Prostate gland (tissue), 2 donors: Measurements from ENCODE around the gene ATF7IP. TPM values are rescaled to one million over a fixed set of nuclear protein-coding genes. Genes with fewer than 3 reads are reported as not detected.

Experiments
- DNase-seq: peaks from one replicate; pipeline ENCODE4 v3.0.0-alpha.2; 2019; ENCODE audit warnings: low spot score
- H3K27ac ChIP-seq, 2 donors: fragments of 200-600 bp; sonication (generic); 2 replicates each; pipeline ENCODE4 v1.5.1; 2017 to 2019
- H3K27me3 ChIP-seq: fragments of 200-600 bp; sonication (generic); replicated peaks from 2 replicates; pipeline ENCODE4 v1.5.1; 2019; ENCODE audit not compliant: insufficient read depth
- H3K36me3 ChIP-seq, 2 donors: fragments of 200-600 bp; sonication (generic); 1 replicate in 1 of 2; 2 replicates in 1 of 2; pipeline versions ENCODE4 v1.5.1 to v1.8.1; 2017 to 2019
- H3K4me1 ChIP-seq: fragments of 200-600 bp; sonication (generic); replicated peaks from 2 replicates; pipeline ENCODE4 v1.5.1; 2019
- H3K4me3 ChIP-seq, 2 donors: fragments of 200-600 bp; sonication (generic); 2 replicates each; pipeline ENCODE4 v1.5.1; 2017 to 2019
- H3K9me3 ChIP-seq: fragments of 200-600 bp; sonication (generic); 2 replicates; pipeline ENCODE4 v1.5.1; 2017
- POLR2A ChIP-seq: fragments of 450-650 bp; IDR thresholded peaks from one replicate; pipeline ENCODE4 v1.6.1; 2016; ENCODE audit warnings: antibody characterized with exemption, mild to moderate bottlenecking
- POLR2AphosphoS5 ChIP-seq: sonication (generic); formaldehyde crosslinking; IDR thresholded peaks from one replicate; pipeline ENCODE4 v1.6.1; 2017; ENCODE audit warnings: antibody characterized with exemption
- WGBS: methylation state at CpG from one replicate; pipeline ENCODE4 v1.1.5; 2018; 5-methylcytosine and 5-hydroxymethylcytosine counted together
- intact Hi-C: fragments of 100-400 bp; cut with DNase I; formaldehyde crosslinking; loops from one replicate; pipeline ENCODE4 v1.14.2; 2022
- total RNA-seq, 2 donors: library from RNA; depleted of rRNA; stranded (reverse); fragments of >200 nt; gene quantifications; one replicate each; pipeline ENCODE4 v1.1.0, GENCODE V29; 2016
- TF ChIP-seq, protein P1 (sequence below), 4 experiments: fragments of 200-600 bp in 2 of 4; fragments of 450-650 bp in 2 of 4; sonication (generic) in 2 of 4; IDR thresholded peaks; 1 replicate in 3 of 4; 2 replicates in 1 of 4; pipeline ENCODE4 v1.5.1; 2016 to 2019; ENCODE audit warnings: antibody characterized with exemption in 4 of 4, mild to moderate bottlenecking in 2 of 4, moderate library complexity in 2 of 4

ATF7IP gene
- total RNA-seq, 2 donors from 2014 or later = 47.1 to 49.9 TPM

DNA sequence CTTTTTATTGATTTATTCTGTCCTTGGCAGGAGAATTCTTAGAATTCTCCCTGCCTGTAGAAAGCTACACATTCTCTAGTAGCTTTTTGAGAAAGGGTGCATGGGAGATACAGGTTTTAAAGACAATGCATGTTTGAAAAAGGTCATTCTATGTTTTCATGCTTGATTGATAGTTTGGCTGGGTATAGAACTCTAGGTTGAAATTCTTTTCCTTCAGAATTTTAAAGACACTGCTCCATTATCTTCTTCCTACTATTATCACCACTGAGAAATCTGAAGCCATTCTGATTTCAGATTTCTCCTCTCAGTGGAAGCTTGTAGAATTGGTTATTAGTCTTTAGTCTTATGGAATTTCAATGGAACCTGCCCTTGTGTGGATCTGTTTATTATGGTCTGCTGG lies 14.0 kb downstream of the ATF7IP start:
- Histone ChIP-seq H3K36me3 (no peaks in the 10 kb centered on the region), H3K27me3 (no peaks in the 10 kb centered on the region), H3K27ac (no peak overlapping the region), H3K9me3 (no peaks in the 10 kb centered on the region), H3K4me3 (no peak overlapping the region), H3K4me1 (no peaks in the 10 kb centered on the region)
- TF ChIP-seq POLR2AphosphoS5 (no peak), POLR2A (no peak)
- TF ChIP-seq, protein P1, sequence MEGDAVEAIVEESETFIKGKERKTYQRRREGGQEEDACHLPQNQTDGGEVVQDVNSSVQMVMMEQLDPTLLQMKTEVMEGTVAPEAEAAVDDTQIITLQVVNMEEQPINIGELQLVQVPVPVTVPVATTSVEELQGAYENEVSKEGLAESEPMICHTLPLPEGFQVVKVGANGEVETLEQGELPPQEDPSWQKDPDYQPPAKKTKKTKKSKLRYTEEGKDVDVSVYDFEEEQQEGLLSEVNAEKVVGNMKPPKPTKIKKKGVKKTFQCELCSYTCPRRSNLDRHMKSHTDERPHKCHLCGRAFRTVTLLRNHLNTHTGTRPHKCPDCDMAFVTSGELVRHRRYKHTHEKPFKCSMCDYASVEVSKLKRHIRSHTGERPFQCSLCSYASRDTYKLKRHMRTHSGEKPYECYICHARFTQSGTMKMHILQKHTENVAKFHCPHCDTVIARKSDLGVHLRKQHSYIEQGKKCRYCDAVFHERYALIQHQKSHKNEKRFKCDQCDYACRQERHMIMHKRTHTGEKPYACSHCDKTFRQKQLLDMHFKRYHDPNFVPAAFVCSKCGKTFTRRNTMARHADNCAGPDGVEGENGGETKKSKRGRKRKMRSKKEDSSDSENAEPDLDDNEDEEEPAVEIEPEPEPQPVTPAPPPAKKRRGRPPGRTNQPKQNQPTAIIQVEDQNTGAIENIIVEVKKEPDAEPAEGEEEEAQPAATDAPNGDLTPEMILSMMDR (IDR thresholded peaks at IDR 0.05) = no peak
- intact Hi-C loops = no loop called here
- no peak for DNase-seq

DNA sequence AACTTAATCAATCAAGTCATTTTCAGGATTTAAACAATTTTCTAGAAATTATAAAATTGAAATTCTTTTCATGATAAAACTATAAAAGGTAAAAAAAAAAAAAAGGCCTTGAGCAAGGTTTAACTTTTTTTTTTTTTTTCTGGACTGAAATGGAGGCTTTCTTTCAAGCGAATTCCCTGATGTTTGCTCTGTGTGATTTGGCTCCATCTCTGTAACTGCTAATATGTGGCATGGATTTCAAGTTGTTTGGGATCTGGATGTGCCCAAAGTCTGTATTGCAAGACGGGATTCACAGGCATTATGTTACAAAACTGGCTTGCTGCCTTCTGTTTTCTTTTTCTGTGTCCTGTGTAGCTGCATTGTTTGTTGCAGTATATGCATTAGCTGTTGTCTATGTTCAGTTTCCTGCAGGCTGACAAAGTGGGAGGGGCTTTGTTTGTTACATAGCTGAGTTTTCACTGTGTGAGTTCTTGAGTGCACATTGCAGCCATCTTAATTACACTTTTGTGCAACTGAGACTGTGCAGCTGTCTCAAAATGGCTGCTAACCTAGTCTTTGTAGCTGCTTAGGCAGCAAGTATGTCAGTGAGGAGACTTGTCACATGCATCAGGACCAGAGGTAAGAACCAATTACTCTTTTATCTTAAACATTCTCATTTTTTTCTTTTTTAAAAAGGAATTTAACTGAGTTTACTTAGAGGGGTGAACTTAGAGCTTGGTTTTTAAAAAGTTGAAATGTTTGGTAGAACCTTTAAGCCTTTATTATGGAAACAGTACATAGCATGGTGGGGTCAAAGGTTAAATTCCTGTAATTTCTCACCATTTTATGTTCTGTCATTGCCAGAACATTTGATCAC lies 19.5 kb downstream of the ATF7IP start:
- intact Hi-C loops = no loop called here
- peak; percentile 54 for DNase-seq
- H3K4me3 ChIP-seq = peak overlapping the region in 1 of 2 donors; percentile 18
- TF ChIP-seq POLR2AphosphoS5 (peak; percentile 70), POLR2A (no peak)
- TF ChIP-seq, protein P1 (IDR thresholded peaks at IDR 0.05) = no peak
- H3K9me3 ChIP-seq = no peaks in the 10 kb centered on the region
- H3K27me3 ChIP-seq = no peaks in the 10 kb centered on the region
- 2% methylated on average over 2 of the region's 2 CpGs for WGBS
- H3K4me1 ChIP-seq = no peaks in the 10 kb centered on the region
- H3K36me3 ChIP-seq = no peaks in the 10 kb centered on the region
- H3K27ac ChIP-seq = peak overlapping the region; percentile 59 to 63

DNA sequence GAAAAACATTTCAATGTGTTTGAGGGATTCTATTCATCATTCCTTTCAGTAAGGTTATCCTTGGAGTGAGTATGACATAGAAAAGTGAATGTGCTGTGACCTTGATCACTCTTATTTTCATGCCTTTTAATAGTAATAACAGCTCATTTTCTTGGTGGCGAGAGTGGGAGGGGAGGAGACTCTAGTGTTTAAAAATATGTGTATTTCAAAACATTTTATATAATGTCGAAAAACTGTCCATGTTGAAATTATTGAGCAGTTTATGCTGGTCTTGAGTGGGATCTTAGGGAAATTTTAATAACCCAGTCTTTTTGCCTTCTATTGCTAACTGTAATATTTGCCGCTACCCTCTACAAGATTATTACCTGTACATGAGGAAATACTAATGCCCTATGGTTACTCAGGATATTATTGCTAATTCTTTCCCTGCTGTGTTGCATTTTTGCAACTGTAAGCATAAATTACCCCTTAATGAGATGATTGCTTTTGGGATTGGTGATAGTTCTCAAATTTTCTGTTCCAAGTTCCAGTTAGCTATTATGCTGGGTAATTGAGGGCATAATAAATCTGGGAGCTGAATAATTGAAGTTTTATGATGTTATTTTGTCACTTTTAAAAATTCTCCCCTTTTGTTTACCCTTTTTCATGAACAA lies 21.9 kb downstream of the ATF7IP start:
- intact Hi-C loops = no loop called here
- Histone ChIP-seq H3K27me3 (no peaks in the 10 kb centered on the region), H3K4me1 (no peaks in the 10 kb centered on the region), H3K4me3 (no peak overlapping the region), H3K9me3 (no peaks in the 10 kb centered on the region), H3K27ac (no peak overlapping the region), H3K36me3 (no peaks in the 10 kb centered on the region)
- no peak for DNase-seq
- WGBS = 66% methylated on average over 3 of the region's 3 CpGs
- TF ChIP-seq POLR2A (no peak), POLR2AphosphoS5 (no peak)
- TF ChIP-seq, protein P1 (IDR thresholded peaks at IDR 0.05) = no peak

DNA sequence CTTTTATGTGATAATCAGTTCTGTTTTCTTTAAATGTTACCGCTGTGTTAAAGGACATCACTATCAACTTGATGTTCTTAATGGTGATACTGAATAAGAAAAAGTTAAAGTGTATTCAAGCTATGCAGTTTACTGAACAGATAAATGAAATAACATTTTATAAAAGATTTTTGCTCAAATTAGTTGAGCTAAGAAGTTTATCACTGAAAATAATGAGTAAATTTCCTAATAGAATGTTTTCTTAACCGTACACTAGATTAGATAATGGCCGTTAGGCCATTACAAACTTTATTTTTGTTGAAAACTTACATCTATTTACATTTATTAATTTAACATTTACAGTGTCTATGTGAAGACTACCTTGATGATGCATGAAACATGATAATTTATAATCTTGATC lies 25.0 kb downstream of the ATF7IP start:
- Histone ChIP-seq H3K9me3 (no peaks in the 10 kb centered on the region), H3K36me3 (no peaks in the 10 kb centered on the region), H3K4me3 (no peak overlapping the region), H3K27me3 (no peaks in the 10 kb centered on the region), H3K27ac (no peak overlapping the region), H3K4me1 (no peaks in the 10 kb centered on the region)
- TF ChIP-seq POLR2AphosphoS5 (no peak), POLR2A (no peak)
- TF ChIP-seq, protein P1 (IDR thresholded peaks at IDR 0.05) = no peak
- no peak for DNase-seq
- 87% methylated on average over 3 of the region's 3 CpGs for WGBS
- intact Hi-C loops = no loop called here
